GM19324 (cell line): Measurements from ENCODE around the gene KIF2C.
A peak's percentile ranks its signal among the peaks of the same experiment; 100 is the strongest.
"Not testable (repeated sequence)": the region's sequence is repeated elsewhere in the genome, so short reads cannot be mapped to it uniquely, and the experiment has no call there.

Experiments used
- ATAC-seq: cut with Tn5 transposase; IDR thresholded peaks from one replicate; pipeline ENCODE4 v1.9.1; 2021; ENCODE audit warnings: mild to moderate bottlenecking, moderate library complexity; ENCODE audit not compliant: unreplicated experiment, low FRiP score

Gene KIF2C

DNA sequence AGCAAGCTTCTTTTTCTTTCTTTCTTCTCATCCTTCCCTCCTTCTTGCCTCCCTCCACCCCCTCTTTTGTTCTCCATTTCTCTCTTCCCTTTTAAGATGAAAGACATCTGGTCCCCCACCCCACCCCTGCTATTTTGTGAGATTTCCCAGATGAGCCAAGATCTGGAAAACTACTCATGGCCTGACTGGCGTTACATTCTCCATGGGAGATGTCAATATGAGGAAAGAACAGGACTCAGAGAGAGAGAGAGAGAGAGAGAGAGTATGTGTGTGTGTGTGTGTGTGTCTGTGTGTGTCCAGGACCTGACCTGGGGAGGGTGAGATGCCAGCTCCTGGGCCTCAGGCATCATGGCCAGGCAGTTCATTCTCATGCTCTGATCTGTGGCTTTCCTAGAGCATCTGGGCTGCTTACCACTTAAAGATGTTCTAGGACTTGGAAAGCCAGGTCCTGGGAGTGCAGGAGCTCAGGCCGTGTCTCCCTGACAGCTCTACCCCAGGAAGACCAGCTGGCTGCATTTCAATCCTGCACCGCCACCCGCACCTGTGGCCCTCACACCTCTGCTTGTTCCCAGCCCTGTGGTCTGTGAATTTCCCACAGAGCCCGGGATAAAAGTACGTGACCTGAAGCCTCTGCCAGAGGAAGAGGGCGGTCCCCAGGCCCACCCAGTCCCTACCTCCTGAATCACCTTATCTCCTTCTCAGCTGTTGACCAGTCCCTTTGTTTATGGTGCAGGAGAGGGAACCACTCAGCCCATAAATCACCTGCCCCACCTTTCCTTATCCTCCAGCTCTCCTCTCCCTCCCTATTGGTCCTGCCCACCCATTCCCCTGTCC, 51.5 kb downstream of the KIF2C start:
- no peak for ATAC-seq

DNA sequence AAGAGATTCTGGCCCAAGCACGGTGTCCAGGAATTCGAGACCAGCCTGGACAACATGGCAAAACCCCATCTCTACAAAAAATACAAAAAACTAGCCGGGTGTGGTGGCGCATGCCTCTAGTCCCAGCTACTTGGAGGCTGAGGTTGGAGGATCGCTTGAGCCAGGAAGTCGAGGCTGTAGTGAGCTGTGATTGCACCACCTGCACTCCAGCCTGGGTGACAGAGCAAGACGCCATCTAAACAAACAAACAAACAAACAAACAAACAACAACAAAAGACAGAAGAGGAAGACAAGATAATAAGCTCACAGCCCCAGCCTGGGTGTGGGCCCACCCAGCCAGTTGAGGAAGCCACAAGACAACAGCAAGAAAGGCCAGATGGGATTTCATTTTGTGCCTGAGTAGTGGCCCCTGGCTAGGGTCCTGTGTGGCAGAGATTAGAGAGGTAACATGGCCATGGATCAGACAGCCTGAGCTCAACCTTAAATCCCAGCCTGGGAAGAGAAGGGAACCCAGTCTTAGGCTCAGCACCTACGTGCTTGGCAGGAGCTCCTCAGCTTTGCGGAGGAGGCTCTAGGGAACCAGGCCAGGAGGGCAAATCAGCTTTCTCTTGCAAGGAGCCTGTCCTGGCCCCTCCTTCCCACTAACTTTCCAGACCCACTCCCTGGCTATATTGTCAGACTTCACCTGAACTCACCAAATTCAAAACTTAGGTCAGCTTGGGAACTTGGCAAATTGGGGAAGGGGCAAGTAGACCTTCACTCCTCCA, 53.3 kb downstream of the KIF2C start:
- ATAC-seq: no peak

DNA sequence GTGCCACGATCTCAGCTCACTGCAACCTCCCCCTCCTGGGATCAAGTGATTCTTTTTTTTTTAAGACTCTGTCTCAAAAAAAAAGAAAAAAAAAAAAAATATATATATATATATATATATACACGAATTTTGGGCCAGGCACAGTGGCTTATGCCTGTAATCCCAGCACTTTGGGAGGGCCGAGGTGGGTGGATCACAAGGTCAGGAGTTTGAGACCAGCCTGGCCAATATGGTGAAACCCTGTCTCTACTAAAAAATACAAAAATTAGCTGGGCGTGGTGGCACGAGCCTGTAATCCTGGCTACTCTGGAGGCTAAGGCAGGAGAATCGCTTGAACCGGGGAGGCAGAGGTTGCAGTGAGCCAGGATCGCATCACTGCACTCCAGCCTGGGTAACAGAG, 58.2 kb downstream of the KIF2C start:
- ATAC-seq: not testable (repeated sequence)

- ATAC-seq: no peak
Observed at GRCh38 chr1:44798481-44799365, 59.1 kb downstream of the KIF2C start.

- ATAC-seq: peak; percentile 83
Observed at GRCh38 chr1:44799770-44800584, 60.3 kb downstream of the KIF2C start, which contains the start of gene PLK3. Gene PLK3, plus strand, starts transcription at chr1:44800377. Its CDS starts 87 bp downstream, at chr1:44800464.

GRCh38 chr1:44801491-44802305, 62.1 kb downstream of the KIF2C start:
- no peak for ATAC-seq

GRCh38 chr1:44802306-44803061, 62.8 kb downstream of the KIF2C start:
- ATAC-seq: no peak

- ATAC-seq: no peak
Observed at GRCh38 chr1:44803062-44803311, 63.4 kb downstream of the KIF2C start.

GRCh38 chr1:44803312-44804095, 63.9 kb downstream of the KIF2C start:
- no peak for ATAC-seq

GRCh38 chr1:44805311-44806024, 65.8 kb downstream of the KIF2C start:
- no peak for ATAC-seq

- no peak for ATAC-seq
Observed at GRCh38 chr1:44806025-44806703, 66.5 kb downstream of the KIF2C start.

- no peak for ATAC-seq
Observed at GRCh38 chr1:44806704-44807363, 67.2 kb downstream of the KIF2C start, which contains the start of gene DYNLT4. Gene DYNLT4, minus strand, starts transcription at chr1:44807351. Its CDS starts 683 bp downstream, at chr1:44806668.

DNA sequence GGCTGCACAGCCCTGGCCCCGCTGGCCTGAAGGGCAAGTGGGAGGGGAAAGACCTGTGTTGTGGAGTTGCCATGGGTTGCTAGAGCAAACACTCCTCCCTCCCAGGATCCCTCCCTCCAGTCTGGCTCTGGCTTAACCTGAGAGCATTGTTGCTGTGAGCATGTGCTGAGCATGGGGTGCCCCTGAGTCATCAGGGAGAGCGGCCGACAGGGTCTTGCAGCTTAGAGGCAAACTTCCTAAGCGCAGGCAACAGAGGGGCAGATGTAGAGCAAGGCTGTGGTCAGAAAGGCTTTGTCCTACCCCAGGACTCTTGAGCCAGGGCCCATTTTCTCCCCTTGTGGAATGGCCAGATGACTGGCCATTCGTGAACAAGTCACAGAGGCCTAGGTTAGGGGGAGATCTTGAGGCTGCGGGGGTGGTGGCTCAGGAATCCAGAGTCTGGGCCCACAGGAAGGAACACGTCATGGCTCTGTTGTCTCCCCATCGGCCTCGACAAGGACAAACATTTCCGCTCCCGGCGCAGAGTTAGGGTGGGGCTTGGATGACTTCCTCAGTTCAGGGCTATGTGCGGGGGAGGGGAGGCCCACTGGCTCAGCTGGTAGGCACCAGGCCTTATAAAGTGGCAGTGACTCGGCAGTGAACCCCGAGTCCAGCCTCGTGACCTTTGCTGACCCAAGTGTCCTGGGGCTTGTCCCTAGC, 67.9 kb downstream of the KIF2C start:
- no peak for ATAC-seq

DNA sequence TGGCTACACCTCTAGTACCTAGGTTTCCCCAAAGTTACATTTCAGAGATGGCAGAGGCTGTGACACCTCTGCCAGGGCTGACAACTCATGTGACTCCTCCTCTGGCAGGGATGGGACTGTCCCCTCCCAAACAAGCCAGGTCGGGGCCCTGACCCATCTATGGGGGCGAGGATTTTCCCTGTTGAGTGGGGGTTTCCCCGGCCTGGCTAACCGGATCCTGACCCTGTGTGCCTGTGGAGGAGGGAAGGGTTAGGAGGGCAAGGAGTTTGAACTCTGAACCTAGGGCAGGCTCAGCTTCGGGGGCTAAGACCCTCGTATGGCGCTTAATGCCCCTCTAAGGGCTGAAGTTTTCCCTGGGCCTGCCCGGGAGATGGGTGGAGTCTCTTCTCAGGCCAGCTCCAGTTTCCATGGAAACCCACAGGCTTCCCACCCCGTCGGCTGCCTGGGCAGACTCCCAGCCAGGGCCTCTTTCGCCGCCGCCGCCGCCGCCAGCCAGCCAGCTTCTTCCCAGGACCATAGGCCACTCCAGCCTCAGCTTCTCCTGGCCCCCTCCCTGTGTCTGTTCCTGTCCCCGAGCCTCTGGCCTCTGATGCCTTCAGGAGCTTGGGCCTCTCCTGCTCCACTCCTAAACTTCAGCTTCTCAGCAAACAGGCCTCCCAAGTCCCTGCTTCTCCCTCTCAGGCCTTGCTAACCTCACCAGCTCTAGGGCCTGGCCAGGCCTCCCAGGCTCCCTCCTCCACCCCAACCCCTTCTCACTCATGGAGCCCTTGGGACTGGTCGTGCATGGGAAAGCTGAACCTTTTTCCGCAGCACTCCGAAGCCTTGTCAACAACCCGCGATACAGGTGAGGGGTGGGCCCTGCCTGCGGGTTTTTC, 68.7 kb downstream of the KIF2C start, which contains the start of gene BTBD19:
Gene BTBD19 (plus strand): TSS at position 461 of the 875 bp plus-strand sequence. CDS start 298 bp downstream, at position 759.
- ATAC-seq: no peak
